Esophagus muscularis mucosa (tissue), 4 donors: ENCODE measurements around the gene HMGN2. TPM values are rescaled to one million over a fixed set of nuclear protein-coding genes. Genes with fewer than 3 reads are reported as not detected.

Experiments
- DNase-seq: peaks from one replicate; pipeline ENCODE4 v3.0.0-alpha.2; 2017; ENCODE audit errors: extremely low spot score
- H3K27ac ChIP-seq, 4 donors: fragments of 200-600 bp; sonication (generic); replicated peaks in 1 of 4; 1 replicate in 3 of 4; 2 replicates in 1 of 4; pipeline ENCODE4 v1.5.1; 2016 to 2019; ENCODE audit warnings: mild to moderate bottlenecking in 1 of 4
- H3K27me3 ChIP-seq, 4 donors: fragments of 200-600 bp; sonication (generic); one replicate each; pipeline versions ENCODE4 v1.5.1 to v1.6.0; 2016 to 2019
- H3K36me3 ChIP-seq, 4 donors: fragments of 200-600 bp; sonication (generic); one replicate each; pipeline ENCODE4 v1.5.1; 2016 to 2019
- H3K4me1 ChIP-seq, 4 donors: fragments of 200-600 bp; sonication (generic); one replicate each; pipeline ENCODE4 v1.5.1; 2016 to 2019
- H3K4me3 ChIP-seq, 4 donors: fragments of 200-600 bp; sonication (generic); 1 replicate in 2 of 4; 2 replicates in 2 of 4; pipeline ENCODE4 v1.5.1; 2016 to 2019; ENCODE audit warnings: mild to moderate bottlenecking in 4 of 4, moderate library complexity in 1 of 4
- H3K9me3 ChIP-seq, 4 donors: fragments of 200-600 bp; sonication (generic); 1 replicate in 3 of 4; 2 replicates in 1 of 4; pipeline ENCODE4 v1.5.1; 2016 to 2019
- CTCF ChIP-seq, 3 experiments: fragments of 200-600 bp in 2 of 3; fragments of 450-650 bp in 1 of 3; sonication (generic) in 2 of 3; IDR thresholded peaks; one replicate each; pipeline ENCODE4 v1.5.1; 2017 to 2019; ENCODE audit warnings: antibody characterized with exemption in 3 of 3, mild to moderate bottlenecking in 2 of 3, moderate library complexity in 1 of 3
- EP300 ChIP-seq: sonication (generic); formaldehyde crosslinking; IDR thresholded peaks from one replicate; pipeline ENCODE4 v1.6.1; 2017; ENCODE audit warnings: antibody characterized with exemption
- POLR2A ChIP-seq: fragments of 450-650 bp; IDR thresholded peaks from one replicate; pipeline ENCODE4 v1.6.1; 2017; ENCODE audit warnings: antibody characterized with exemption, moderate library complexity, mild to moderate bottlenecking, low read depth
- POLR2AphosphoS5 ChIP-seq, 2 donors: sonication (generic); formaldehyde crosslinking; IDR thresholded peaks; one replicate each; pipeline ENCODE4 v1.6.1; 2017; ENCODE audit warnings: antibody characterized with exemption in 2 of 2
- WGBS: methylation state at CpG from one replicate; pipeline ENCODE4 v1.1.5; 2018; 5-methylcytosine and 5-hydroxymethylcytosine counted together
- intact Hi-C: fragments of 100-400 bp; cut with DNase I; formaldehyde crosslinking; loops from one replicate; pipeline ENCODE4 v1.15.1; 2023
- total RNA-seq, 4 donors: library from RNA; depleted of rRNA; stranded (reverse); fragments of >200 nt; gene quantifications; one replicate each; pipeline versions ENCODE4 v1.1.0 to v1.2.1, GENCODE V29; 2016

Gene HMGN2
- total RNA-seq, 4 donors from 2014 or later, result 124 to 263 (median 189) TPM

GRCh38 chr1:26452459-26453183 is 19.6 kb upstream of the HMGN2 start:
- no peak overlapping the region for H3K4me3 ChIP-seq
- TF ChIP-seq POLR2AphosphoS5 (IDR thresholded peaks at IDR 0.05) (no peak), CTCF (IDR thresholded peaks at IDR 0.05) (no peak), POLR2A (no peak), EP300 (no peak)
- H3K27ac ChIP-seq, result no peak overlapping the region
- no peaks in the 10 kb centered on the region for H3K9me3 ChIP-seq
- H3K27me3 ChIP-seq, result no peaks in the 10 kb centered on the region
- intact Hi-C loops, result no loop called here
- H3K4me1 ChIP-seq, result no peaks in the 10 kb centered on the region
- 88% methylated on average over 5 of the region's 5 CpGs for WGBS
- no peak for DNase-seq
- peaks cover 19 to 84% (median 71%) of the 10 kb centered on the region in 4 donors for H3K36me3 ChIP-seq

GRCh38 chr1:26459148-26459547 is 13.1 kb upstream of the HMGN2 start:
- Histone ChIP-seq H3K36me3 (peaks cover 4 to 84% (median 71%) of the 10 kb centered on the region in 4 donors), H3K27me3 (no peaks in the 10 kb centered on the region), H3K4me3 (no peak overlapping the region), H3K4me1 (no peaks in the 10 kb centered on the region), H3K9me3 (no peaks in the 10 kb centered on the region), H3K27ac (no peak overlapping the region)
- intact Hi-C loops, result no loop called here
- DNase-seq, result no peak
- 100% methylated on average over 1 of the region's 1 CpG for WGBS
- TF ChIP-seq EP300 (no peak), POLR2A (no peak), POLR2AphosphoS5 (IDR thresholded peaks at IDR 0.05) (no peak), CTCF (IDR thresholded peaks at IDR 0.05) (no peak)

- Histone ChIP-seq H3K27me3 (no peaks in the 10 kb centered on the region), H3K4me1 (no peaks in the 10 kb centered on the region), H3K27ac (no peak overlapping the region), H3K9me3 (no peaks in the 10 kb centered on the region), H3K4me3 (no peak overlapping the region), H3K36me3 (peaks cover 4 to 84% (median 73%) of the 10 kb centered on the region in 4 donors)
- intact Hi-C loops, result no loop called here
- no peak for TF ChIP-seq EP300
- no peak for TF ChIP-seq CTCF (IDR thresholded peaks at IDR 0.05)
- TF ChIP-seq POLR2AphosphoS5 (IDR thresholded peaks at IDR 0.05), result no peak
- TF ChIP-seq POLR2A, result no peak
- DNase-seq, result no peak
- 76% methylated on average over 3 of the region's 3 CpGs for WGBS
Observed at GRCh38 chr1:26459573-26460031, 12.6 kb upstream of the HMGN2 start.

- DNase-seq, result no peak
- 100% methylated on average over 1 of the region's 10 CpGs for WGBS
- H3K36me3 ChIP-seq, result peaks cover 21 to 64% (median 58%) of the 10 kb centered on the region in 4 donors
- no peak for TF ChIP-seq CTCF (IDR thresholded peaks at IDR 0.05)
- no peaks in the 10 kb centered on the region for H3K27me3 ChIP-seq
- no peak overlapping the region for H3K4me3 ChIP-seq
- no peak overlapping the region for H3K27ac ChIP-seq
- intact Hi-C loops, result no loop called here
- no peaks in the 10 kb centered on the region for H3K9me3 ChIP-seq
- H3K4me1 ChIP-seq, result peaks cover 16 to 38% (median 26%) of the 10 kb centered on the region in 4 donors
Observed at GRCh38 chr1:26468911-26469310, 3.3 kb upstream of the HMGN2 start.

GRCh38 chr1:26469558-26469957 is 2.7 kb upstream of the HMGN2 start:
- H3K4me1 ChIP-seq, result peaks cover 18 to 44% (median 33%) of the 10 kb centered on the region in 4 donors
- H3K4me3 ChIP-seq, result no peak overlapping the region
- H3K36me3 ChIP-seq, result peaks cover 23 to 64% (median 56%) of the 10 kb centered on the region in 4 donors
- no peaks in the 10 kb centered on the region for H3K27me3 ChIP-seq
- 93% methylated on average over 5 of the region's 5 CpGs for WGBS
- no peak for TF ChIP-seq POLR2AphosphoS5 (IDR thresholded peaks at IDR 0.05)
- no peak for TF ChIP-seq POLR2A
- TF ChIP-seq EP300, result no peak
- TF ChIP-seq CTCF (IDR thresholded peaks at IDR 0.05), result no peak
- intact Hi-C loops, result no loop called here
- no peak overlapping the region for H3K27ac ChIP-seq
- no peaks in the 10 kb centered on the region for H3K9me3 ChIP-seq
- DNase-seq, result no peak
